Transverse colon (tissue), 4 donors: ENCODE results near the gene DUSP9. TPM values are rescaled to one million over a fixed set of nuclear protein-coding genes. Genes with fewer than 3 reads are reported as not detected.

Experiments used
- DNase-seq: peaks from one replicate; pipeline ENCODE4 v3.0.0-alpha.2; 2019
- H3K27ac ChIP-seq, 4 donors: fragments of 200-600 bp; sonication (generic); 2 replicates each; pipeline ENCODE4 v1.5.1; 2016 to 2018; ENCODE audit warnings: inconsistent platforms in 4 of 4
- H3K27me3 ChIP-seq: fragments of 200-600 bp; sonication (generic); 2 replicates; pipeline ENCODE4 v1.5.1; 2017; ENCODE audit warnings: inconsistent platforms
- H3K36me3 ChIP-seq, 4 donors: fragments of 200-600 bp; sonication (generic); 2 replicates each; pipeline ENCODE4 v1.5.1; 2017 to 2019; ENCODE audit warnings: inconsistent platforms in 4 of 4
- H3K4me1 ChIP-seq, 4 donors: fragments of 200-600 bp; sonication (generic); 2 replicates each; pipeline ENCODE4 v1.5.1; 2017 to 2020; ENCODE audit warnings: inconsistent platforms in 4 of 4
- H3K4me3 ChIP-seq, 4 donors: fragments of 200-600 bp; sonication (generic); 1 replicate in 1 of 4; 2 replicates in 3 of 4; pipeline versions ENCODE4 v1.5.1 to v1.6.1; 2017 to 2019; ENCODE audit warnings: inconsistent platforms in 4 of 4
- H3K9me3 ChIP-seq, 2 donors: fragments of 200-600 bp; sonication (generic); 2 replicates each; pipeline ENCODE4 v1.5.1; 2017 to 2019; ENCODE audit warnings: inconsistent platforms in 2 of 2
- CTCF ChIP-seq, 5 experiments: fragments of 200-600 bp in 3 of 5; fragments of 450-650 bp in 2 of 5; sonication (generic) in 3 of 5; IDR thresholded peaks; 1 replicate in 2 of 5; 2 replicates in 3 of 5; pipeline ENCODE4 v1.5.1; 2016 to 2017; ENCODE audit warnings: antibody characterized with exemption in 5 of 5, inconsistent platforms in 3 of 5, mild to moderate bottlenecking in 2 of 5, moderate library complexity in 1 of 5
- EP300 ChIP-seq: sonication (generic); formaldehyde crosslinking; IDR thresholded peaks from one replicate; pipeline ENCODE4 v1.6.1; 2017; ENCODE audit warnings: antibody characterized with exemption, low read depth
- POLR2A ChIP-seq: fragments of 450-650 bp; IDR thresholded peaks from one replicate; pipeline ENCODE4 v1.6.1; 2016; ENCODE audit warnings: antibody characterized with exemption, mild to moderate bottlenecking, moderate library complexity
- POLR2AphosphoS5 ChIP-seq, 3 donors: sonication (generic); formaldehyde crosslinking; IDR thresholded peaks; one replicate each; pipeline ENCODE4 v1.6.1; 2016; ENCODE audit warnings: antibody characterized with exemption in 3 of 3
- WGBS, 2 donors: methylation state at CpG; one replicate each; pipeline ENCODE4 v1.1.5; 2018; ENCODE audit warnings: low coverage in 1 of 2; 5-methylcytosine and 5-hydroxymethylcytosine counted together
- in situ Hi-C, 4 donors: fragments of 200-750 bp; cut with MboI; loops; one replicate each; pipeline versions ENCODE4 v1.15.0 to v1.15.1; 2017; ENCODE audit warnings: low sequenced_read_pairs in 3 of 4, low pct_ligation_motif_present in 1 of 4, low pct_unique_long_range_greater_than_20kb in 1 of 4
- intact Hi-C: fragments of 100-400 bp; cut with DNase I; formaldehyde crosslinking; loops from one replicate; pipeline ENCODE4 v1.15.1; 2023; ENCODE audit warnings: low total_unique reads
- total RNA-seq, 4 donors: library from RNA; depleted of rRNA; stranded (reverse); fragments of >200 nt; gene quantifications; one replicate each; pipeline ENCODE4 v1.1.0, GENCODE V29; 2016

DUSP9 gene
- total RNA-seq, 4 donors from 2014 or later: not detected

DNA sequence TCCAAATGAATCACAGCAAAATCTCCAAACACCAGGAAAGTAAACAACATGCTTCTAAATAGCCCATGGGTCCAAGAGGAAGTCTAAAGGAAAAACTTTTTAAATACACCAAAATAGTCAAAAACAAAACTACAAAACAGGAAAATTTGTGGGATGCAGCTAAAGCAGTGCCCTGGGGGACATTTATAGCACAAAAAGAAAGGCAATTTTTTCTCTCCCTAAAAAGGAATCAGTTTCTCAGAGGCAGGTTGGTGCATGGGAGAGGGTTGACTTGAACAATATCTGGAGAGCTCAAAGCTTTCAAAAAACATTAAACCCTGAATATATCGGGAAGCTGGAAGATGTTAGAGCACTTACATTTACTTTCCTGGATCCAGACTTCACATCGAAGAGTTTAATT, 15.7 kb upstream of the DUSP9 start:
- H3K27ac ChIP-seq: no peak overlapping the region
- H3K36me3 ChIP-seq: no peaks in the 10 kb centered on the region
- intact Hi-C loops (no loop called here), in situ Hi-C loops (no loop called here)
- 86% methylated on average over 2 of the region's 2 CpGs; no CpG with 5 or more reads in 1 of the 2 donors for WGBS, 2 donors
- no peaks in the 10 kb centered on the region for H3K27me3 ChIP-seq
- TF ChIP-seq EP300: no peak
- no peak for TF ChIP-seq POLR2A
- TF ChIP-seq POLR2AphosphoS5 (IDR thresholded peaks at IDR 0.05): no peak
- H3K4me1 ChIP-seq: no peaks in the 10 kb centered on the region
- no peaks in the 10 kb centered on the region for H3K9me3 ChIP-seq
- H3K4me3 ChIP-seq: no peak overlapping the region
- no peak for DNase-seq

GRCh38 chrX:153631907-153632594, 15.0 kb upstream of the DUSP9 start:
- intact Hi-C loops: no loop called here
- no peak for TF ChIP-seq CTCF (IDR thresholded peaks at IDR 0.05)
- TF ChIP-seq EP300: no peak
- no peak for TF ChIP-seq POLR2AphosphoS5 (IDR thresholded peaks at IDR 0.05)
- no peak for TF ChIP-seq POLR2A
- in situ Hi-C loops: no loop called here

GRCh38 chrX:153632595-153632946, 14.4 kb upstream of the DUSP9 start:
- in situ Hi-C loops: no loop called here
- Histone ChIP-seq H3K4me3 (no peak overlapping the region), H3K4me1 (no peaks in the 10 kb centered on the region), H3K36me3 (no peaks in the 10 kb centered on the region), H3K27ac (no peak overlapping the region), H3K27me3 (no peaks in the 10 kb centered on the region), H3K9me3 (no peaks in the 10 kb centered on the region)
- DNase-seq: no peak
- 91% methylated on average over 6 of the region's 7 CpGs; no CpG with 5 or more reads in 1 of the 2 donors for WGBS, 2 donors
- TF ChIP-seq POLR2A: no peak
- TF ChIP-seq CTCF (IDR thresholded peaks at IDR 0.05): no peak
- no peak for TF ChIP-seq POLR2AphosphoS5 (IDR thresholded peaks at IDR 0.05)
- no peak for TF ChIP-seq EP300
- intact Hi-C loops: no loop called here

More at GRCh38 chrX:153631907-153632594, 15.0 kb upstream of the DUSP9 start:
- H3K27me3 ChIP-seq: no peaks in the 10 kb centered on the region
- no peaks in the 10 kb centered on the region for H3K4me1 ChIP-seq
- H3K36me3 ChIP-seq: no peaks in the 10 kb centered on the region
- no peak for DNase-seq
- 90% methylated on average over 19 of the region's 19 CpGs; no CpG with 5 or more reads in 1 of the 2 donors for WGBS, 2 donors
- no peak overlapping the region for H3K27ac ChIP-seq
- no peak overlapping the region for H3K4me3 ChIP-seq
- no peaks in the 10 kb centered on the region for H3K9me3 ChIP-seq

GRCh38 chrX:153633048-153633447, 14.0 kb upstream of the DUSP9 start:
- TF ChIP-seq EP300 (no peak), POLR2AphosphoS5 (IDR thresholded peaks at IDR 0.05) (no peak), POLR2A (no peak), CTCF (IDR thresholded peaks at IDR 0.05) (no peak)
- Histone ChIP-seq H3K27me3 (no peaks in the 10 kb centered on the region), H3K36me3 (no peaks in the 10 kb centered on the region), H3K4me1 (no peaks in the 10 kb centered on the region), H3K4me3 (no peak overlapping the region), H3K9me3 (no peaks in the 10 kb centered on the region), H3K27ac (no peak overlapping the region)
- intact Hi-C loops (no loop called here), in situ Hi-C loops (no loop called here)
- DNase-seq: no peak
- 91% methylated on average over 14 of the region's 14 CpGs; no CpG with 5 or more reads in 1 of the 2 donors for WGBS, 2 donors
